ENCODE data around the gene CDH12.
"Not testable (repeated sequence)": the region's sequence is repeated elsewhere in the genome, so short reads cannot be mapped to it uniquely, and the experiment has no call there.

Gene CDH12

DNA sequence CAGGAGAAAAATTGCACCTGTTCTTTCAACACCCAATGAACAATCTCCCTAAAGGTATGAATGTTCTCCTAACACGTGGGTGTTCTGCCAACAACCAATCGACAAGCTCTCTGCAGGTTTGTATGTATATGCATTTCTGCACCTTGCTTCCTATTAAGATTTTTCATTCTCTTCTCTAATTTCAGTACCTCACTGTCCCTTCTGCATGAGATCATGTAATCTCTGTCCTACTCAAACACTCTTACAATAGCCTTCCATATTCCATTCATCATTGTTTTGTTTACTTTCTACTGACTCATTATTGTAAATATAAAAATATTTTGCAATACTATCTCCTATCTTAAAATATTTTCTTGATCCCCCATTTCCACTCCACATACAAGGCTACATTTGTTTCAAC lies 382.0 kb downstream of the CDH12 start:
- in situ Hi-C loops (cut with MboI; ENCODE audit: low sequenced_read_pairs) = no loop called here

DNA sequence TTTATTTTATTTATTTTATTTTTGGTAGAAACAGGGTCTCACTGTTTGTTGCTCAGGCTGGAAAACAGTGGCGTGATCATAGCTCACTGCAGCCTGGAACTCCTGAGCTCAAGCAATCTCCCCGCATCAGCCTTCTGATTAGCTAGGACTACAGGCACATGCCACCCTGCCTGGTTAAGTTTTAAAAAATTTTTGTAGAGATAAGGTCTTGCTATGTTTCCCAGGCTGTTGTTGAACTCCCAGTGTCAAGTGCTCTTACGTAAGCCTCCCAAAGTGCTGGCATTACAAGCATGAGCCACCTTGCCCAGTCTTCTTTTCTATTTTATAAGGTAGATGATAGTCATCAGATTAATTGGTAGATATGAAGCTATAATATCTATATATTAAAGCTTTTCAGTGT lies 382.7 kb downstream of the CDH12 start:
- in situ Hi-C loops (cut with MboI; ENCODE audit: low sequenced_read_pairs) = no loop called here

DNA sequence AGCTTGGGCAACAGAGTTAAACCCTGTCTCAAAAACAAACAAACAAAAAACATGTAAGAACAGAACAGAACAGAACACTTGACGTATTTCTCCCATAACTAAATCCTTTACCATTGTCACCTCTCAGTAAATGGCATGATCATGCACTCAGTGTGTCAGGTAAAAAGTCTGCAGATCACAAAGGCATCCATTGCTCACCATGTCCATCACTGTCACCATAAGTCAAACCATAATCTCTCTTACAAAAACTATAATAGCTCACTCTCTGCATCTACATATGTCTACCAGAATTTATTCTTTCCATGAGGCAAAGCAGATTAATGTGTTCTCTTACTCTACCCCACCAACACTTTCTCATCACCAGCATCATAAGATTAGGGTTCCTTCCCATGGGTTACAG lies 387.5 kb downstream of the CDH12 start:
- in situ Hi-C loops (cut with MboI; ENCODE audit: low sequenced_read_pairs) = no loop called here

GRCh38 chr5:22465177-22465576 lies 388.0 kb downstream of the CDH12 start:
- in situ Hi-C loops (cut with MboI; ENCODE audit: low sequenced_read_pairs) = no loop called here

DNA sequence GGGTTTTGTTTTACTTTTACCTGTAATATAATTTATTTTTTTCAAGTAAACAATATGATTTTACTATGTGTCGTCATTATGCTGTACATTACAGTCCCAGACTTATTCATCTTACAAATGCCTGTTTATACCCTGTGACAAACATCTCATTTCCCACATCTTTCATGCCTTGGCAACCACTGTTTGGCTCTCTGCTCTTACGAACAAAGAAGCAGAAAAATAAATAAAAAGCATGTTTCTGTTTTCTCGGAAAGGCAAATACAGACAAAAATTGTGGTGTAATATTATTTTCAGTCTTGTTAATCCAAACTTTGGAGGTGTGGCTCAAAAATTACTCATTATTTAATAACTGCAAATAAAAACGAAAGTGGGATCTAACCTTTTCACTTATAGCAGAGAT lies 393.0 kb downstream of the CDH12 start:
- in situ Hi-C loops (cut with MboI; ENCODE audit: low sequenced_read_pairs) = no loop called here

DNA sequence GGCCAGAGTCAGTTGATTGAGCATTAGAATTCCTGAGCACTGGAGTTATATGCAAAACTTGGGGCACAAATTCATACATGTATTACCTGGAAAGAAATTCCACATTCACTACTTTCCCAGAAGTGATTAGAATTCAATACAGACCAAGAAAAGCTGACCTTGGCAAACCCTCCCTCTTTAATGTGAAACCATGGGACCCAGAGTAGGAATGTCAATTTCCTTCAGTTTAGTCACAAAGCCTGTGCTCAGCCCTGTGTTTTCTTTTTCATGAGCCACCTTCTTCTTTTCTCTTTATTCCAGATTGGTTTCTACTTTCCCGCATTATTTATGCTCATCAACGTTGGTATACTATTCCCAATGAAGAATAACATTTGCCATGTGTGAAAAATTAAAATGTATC lies 420.2 kb downstream of the CDH12 start:
- in situ Hi-C loops (cut with MboI; ENCODE audit: low sequenced_read_pairs) = no loop called here

GRCh38 chr5:22431840-22432239 lies 421.3 kb downstream of the CDH12 start:
- in situ Hi-C loops (cut with MboI; ENCODE audit: low sequenced_read_pairs) = no loop called here

DNA sequence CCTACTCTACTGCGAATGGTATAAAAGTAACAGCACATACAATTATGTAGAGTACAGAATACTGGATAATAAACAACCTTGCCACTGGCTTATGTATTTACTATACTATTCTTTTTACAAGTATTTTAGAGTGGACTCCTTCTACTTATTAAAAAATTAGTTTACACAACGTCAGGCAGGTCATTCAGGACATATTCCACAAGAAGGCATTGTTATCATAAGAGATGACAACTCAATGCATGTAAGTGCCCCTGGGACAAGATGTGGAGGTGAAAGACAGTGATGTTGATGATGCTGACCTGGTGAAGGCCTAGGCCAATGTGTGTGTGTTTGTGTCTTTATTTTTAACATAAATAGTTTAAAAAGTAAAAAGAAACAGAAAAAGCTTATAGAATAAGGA lies 421.7 kb downstream of the CDH12 start:
- in situ Hi-C loops (cut with MboI; ENCODE audit: low sequenced_read_pairs) = no loop called here

DNA sequence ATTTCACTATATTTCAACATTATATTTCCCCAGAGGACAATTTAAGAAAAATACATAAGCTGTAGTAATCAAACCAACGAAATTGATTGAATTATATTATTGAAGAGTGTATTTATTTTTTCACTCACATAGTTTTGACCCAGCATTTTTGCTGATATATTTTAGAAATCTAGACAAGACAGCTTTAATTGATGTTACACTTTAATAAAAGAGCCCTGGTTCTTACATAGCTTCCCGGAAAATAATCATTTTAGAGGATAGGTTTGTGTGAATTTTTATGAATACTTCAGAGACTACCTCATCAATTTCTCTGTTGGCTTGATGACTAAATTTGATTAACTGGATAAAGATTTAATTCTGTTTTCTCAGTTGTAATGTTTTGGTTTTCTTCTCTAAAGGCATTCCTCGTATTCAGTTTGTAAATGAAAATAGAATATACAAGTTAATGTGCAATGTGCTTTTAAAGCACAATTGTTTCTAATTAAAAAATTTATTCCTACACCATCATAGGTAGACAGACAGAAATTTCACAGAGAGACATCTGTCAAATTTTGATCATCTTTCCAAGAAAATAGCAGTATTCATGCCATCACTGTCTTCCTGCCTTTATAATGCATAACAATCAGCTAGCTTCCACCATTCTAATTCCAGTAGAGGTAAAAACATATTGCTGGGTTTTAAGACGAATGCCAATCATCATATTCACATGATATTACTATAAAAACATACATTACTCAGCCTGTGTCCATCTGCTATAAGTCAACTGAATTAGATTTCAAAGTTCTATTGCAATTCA lies 441.4 kb downstream of the CDH12 start:
- in situ Hi-C loops (cut with MboI; ENCODE audit: low sequenced_read_pairs) = no loop called here

DNA sequence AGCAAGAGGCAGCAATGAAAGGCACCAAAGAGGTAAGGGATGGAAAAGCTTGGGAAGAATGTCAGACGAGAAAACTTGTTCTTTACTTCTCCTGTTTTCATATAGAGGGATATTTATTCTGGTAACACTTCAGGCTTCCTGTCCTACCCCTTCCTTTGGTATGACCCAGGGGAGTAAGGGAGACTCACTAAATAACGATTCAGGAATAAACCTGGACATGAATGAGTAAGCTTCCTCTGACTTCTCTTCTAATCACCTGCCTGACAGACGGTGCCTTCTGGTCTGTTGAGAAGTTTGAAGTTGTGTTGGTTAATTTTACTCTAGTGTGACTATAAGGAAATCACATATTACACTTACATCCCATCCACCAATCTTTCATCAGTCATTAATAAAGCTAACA lies 461.2 kb downstream of the CDH12 start:
- in situ Hi-C loops (cut with MboI; ENCODE audit: low sequenced_read_pairs) = no loop called here

- in situ Hi-C loops (cut with MboI; ENCODE audit: low sequenced_read_pairs) = no loop called here
These were observed 462.3 kb downstream of the CDH12 start for GRCh38 chr5:22390888-22391287.

- in situ Hi-C loops (cut with MboI; ENCODE audit: low sequenced_read_pairs) = no loop called here
These were observed 480.1 kb downstream of the CDH12 start for GRCh38 chr5:22372826-22373660.

DNA sequence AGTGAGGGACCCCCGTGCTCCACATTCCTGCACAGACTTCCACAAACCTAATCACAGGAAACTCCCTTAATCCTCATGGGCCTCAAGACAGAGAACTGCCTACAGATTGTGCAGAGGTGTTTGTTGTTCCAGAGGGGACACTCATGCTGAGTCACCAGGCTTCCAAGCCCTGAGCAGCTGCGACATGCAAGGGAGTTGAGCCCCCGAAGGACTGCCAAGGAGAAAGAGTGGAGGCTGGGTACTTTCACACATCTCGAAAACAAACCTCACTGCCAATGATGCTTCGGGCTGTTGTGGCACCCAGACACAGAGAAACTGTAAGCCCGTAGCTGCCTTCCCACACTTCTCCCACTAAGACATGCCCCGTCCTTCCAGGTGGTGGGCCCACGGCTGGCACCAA lies 480.8 kb downstream of the CDH12 start:
- in situ Hi-C loops (cut with MboI; ENCODE audit: low sequenced_read_pairs) = no loop called here

GRCh38 chr5:22354956-22355355 lies 498.2 kb downstream of the CDH12 start:
- in situ Hi-C loops (cut with MboI; ENCODE audit: low sequenced_read_pairs) = no loop called here

- in situ Hi-C loops (cut with MboI; ENCODE audit: low sequenced_read_pairs) = no loop called here
These were observed 500.7 kb downstream of the CDH12 start for GRCh38 chr5:22352493-22352892.

DNA sequence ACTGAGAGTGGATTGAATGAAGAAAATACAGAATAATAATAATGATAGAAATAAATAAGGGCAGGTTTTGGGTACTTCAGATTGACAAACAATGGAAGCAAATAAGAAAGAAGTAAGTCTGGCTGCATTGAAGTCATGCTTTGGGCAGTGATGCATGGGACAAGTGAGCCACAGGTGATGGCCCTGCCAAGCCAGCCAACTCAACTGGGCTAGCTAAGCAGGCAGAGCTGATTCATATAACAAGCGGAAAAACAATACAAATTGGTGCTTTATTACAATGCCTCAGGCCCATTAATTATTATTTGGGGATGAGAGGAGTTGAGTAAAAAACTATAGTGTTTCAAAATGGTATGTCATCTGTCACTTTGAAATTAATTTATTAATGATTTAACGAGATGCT lies 502.0 kb downstream of the CDH12 start:
- in situ Hi-C loops (cut with MboI; ENCODE audit: low sequenced_read_pairs) = no loop called here

- in situ Hi-C loops (cut with MboI; ENCODE audit: low sequenced_read_pairs) = no loop called here
These were observed 505.1 kb downstream of the CDH12 start for GRCh38 chr5:22348027-22348426.

GRCh38 chr5:22344000-22344399 lies 509.1 kb downstream of the CDH12 start:
- in situ Hi-C loops (cut with MboI; ENCODE audit: low sequenced_read_pairs) = no loop called here

DNA sequence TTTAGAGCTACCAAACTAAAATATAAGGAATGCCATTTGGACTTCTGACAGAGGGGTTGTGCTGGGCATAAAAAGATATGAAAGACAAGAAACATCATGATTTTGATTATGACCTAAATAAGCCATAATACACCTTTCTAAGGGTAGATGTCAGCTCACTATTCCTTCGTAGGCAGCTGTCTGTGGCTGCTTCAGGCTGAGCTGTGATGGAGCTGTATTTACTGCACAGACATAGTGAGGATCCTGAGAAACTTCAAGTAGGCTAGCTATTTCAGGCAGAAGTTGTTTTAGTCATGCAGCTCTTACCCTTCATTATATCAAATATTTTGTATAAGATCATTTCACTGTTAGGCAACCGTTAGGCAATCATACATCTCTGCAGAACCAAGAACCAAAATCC lies 511.7 kb downstream of the CDH12 start:
- in situ Hi-C loops (cut with MboI; ENCODE audit: low sequenced_read_pairs) = no loop called here

DNA sequence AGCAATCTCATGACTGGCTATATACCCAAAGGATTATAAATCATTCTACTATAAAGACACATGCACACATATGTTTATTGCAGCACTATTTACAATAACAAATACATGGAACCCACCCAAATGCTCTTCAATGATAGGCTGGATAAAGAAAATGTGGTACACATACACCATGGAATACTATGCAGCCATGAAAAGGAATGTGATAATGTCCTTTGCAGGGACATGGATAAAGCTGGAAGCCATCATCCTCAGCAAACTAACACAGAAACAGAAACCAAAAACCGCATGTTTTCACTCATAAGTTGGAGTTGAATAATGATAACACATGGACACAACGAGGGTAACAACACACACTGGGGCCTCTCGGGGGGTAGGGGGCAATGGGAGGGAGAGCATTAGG lies 520.2 kb downstream of the CDH12 start:
- in situ Hi-C loops (cut with MboI; ENCODE audit: low sequenced_read_pairs) = not testable (repeated sequence)

- in situ Hi-C loops (cut with MboI; ENCODE audit: low sequenced_read_pairs) = no loop called here
These were observed 523.5 kb downstream of the CDH12 start for GRCh38 chr5:22329683-22330082.

GRCh38 chr5:22319798-22320197 lies 533.3 kb downstream of the CDH12 start:
- in situ Hi-C loops (cut with MboI; ENCODE audit: low sequenced_read_pairs) = no loop called here
